Measurements from ENCODE around the gene CHN1. TPM values are rescaled to one million over a fixed set of nuclear protein-coding genes. Genes with fewer than 3 reads are reported as not detected.

CHN1 gene
- total RNA-seq, 1 donor from 2014 or later = 14.2 TPM

DNA sequence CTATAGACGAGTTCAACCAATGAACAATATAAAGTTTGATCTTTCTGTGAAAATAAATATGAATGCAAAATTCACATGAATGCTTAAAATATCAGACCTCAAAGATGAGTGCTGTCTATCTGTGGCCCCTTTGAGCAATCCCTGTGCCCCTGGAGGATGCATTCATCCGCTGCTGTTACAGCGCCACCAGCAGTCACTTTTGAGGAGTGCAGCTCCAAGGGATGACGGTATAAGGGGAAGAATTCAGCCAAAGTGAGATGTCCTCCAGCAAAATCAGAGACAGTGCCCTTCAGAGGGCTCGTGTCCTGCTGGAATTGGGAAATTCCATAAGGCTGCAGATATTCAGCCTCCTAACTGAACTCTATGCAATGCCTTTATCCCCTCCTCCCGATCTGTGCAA is 229.0 kb downstream of the CHN1 start:
- Histone ChIP-seq H3K27ac (replicated peaks) (no peak overlapping the region), H3K9me3 (replicated peaks) (no peaks in the 10 kb centered on the region), H3K36me3 (no peaks in the 10 kb centered on the region), H3K27me3 (ENCODE audit: low read depth) (no peaks in the 10 kb centered on the region), H3K4me1 (peaks cover 22% of the 10 kb centered on the region), H3K4me3 (no peak overlapping the region)
- intact Hi-C loops (cut with micrococcal nuclease) = no loop called here
- TF ChIP-seq, protein P1, sequence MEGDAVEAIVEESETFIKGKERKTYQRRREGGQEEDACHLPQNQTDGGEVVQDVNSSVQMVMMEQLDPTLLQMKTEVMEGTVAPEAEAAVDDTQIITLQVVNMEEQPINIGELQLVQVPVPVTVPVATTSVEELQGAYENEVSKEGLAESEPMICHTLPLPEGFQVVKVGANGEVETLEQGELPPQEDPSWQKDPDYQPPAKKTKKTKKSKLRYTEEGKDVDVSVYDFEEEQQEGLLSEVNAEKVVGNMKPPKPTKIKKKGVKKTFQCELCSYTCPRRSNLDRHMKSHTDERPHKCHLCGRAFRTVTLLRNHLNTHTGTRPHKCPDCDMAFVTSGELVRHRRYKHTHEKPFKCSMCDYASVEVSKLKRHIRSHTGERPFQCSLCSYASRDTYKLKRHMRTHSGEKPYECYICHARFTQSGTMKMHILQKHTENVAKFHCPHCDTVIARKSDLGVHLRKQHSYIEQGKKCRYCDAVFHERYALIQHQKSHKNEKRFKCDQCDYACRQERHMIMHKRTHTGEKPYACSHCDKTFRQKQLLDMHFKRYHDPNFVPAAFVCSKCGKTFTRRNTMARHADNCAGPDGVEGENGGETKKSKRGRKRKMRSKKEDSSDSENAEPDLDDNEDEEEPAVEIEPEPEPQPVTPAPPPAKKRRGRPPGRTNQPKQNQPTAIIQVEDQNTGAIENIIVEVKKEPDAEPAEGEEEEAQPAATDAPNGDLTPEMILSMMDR (IDR thresholded peaks at IDR 0.05; ENCODE audit: borderline replicate concordance) = no peak
- no peak for DNase-seq

DNA sequence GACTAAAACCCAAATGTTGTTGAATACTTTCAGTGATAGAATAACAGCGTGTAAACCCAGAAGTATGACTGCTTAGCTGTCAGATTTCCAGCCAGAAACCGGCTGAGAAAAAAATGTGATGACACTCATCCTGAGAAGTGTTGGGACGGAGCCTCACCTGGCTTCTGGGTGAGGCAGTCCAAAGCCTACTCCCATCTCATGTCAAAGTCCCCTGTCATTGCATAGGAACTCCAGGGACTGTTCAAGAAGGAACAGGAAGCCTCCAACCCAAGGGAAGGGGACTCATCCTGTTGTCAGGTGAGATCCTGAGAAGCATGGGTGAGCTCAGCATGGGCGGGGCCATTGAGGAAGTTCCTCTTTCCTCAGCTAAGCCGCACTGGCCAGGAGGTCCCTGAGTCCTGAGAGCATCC is 229.6 kb downstream of the CHN1 start:
- DNase-seq = no peak
- Histone ChIP-seq H3K9me3 (replicated peaks) (no peaks in the 10 kb centered on the region), H3K27me3 (ENCODE audit: low read depth) (no peaks in the 10 kb centered on the region), H3K27ac (replicated peaks) (no peak overlapping the region), H3K36me3 (no peaks in the 10 kb centered on the region), H3K4me1 (peaks cover 22% of the 10 kb centered on the region), H3K4me3 (no peak overlapping the region)
- TF ChIP-seq, protein P1 (IDR thresholded peaks at IDR 0.05; ENCODE audit: borderline replicate concordance) = no peak
- intact Hi-C loops (cut with micrococcal nuclease) = no loop called here

DNA sequence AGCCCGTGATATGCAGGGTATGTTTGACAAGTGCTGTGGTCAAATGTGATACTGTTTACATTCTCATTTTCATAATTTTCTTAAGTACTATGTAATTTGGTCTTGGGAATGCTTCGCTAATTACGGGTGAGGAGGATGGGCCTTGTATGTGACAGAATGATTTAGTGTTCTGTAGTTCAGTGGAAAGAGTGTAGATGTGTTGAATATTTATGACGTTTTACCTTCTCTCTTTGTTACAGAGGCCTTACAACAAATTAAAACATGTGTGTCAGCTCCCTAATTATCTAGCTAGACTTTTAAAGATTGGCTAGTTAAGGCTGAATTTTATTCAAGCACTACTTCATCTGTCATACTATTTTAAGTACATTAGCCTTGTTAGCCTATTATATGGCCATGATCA is 230.3 kb downstream of the CHN1 start:
- TF ChIP-seq, protein P1 (IDR thresholded peaks at IDR 0.05; ENCODE audit: borderline replicate concordance) = no peak
- Histone ChIP-seq H3K9me3 (replicated peaks) (no peaks in the 10 kb centered on the region), H3K36me3 (no peaks in the 10 kb centered on the region), H3K27ac (replicated peaks) (no peak overlapping the region), H3K4me1 (peaks cover 22% of the 10 kb centered on the region), H3K4me3 (no peak overlapping the region), H3K27me3 (ENCODE audit: low read depth) (no peaks in the 10 kb centered on the region)
- DNase-seq = no peak
- intact Hi-C loops (cut with micrococcal nuclease) = loop anchor here (5.0 kb wide), 1 partner anchor 212 kb away; no protein-coding TSS in a partner anchor

DNA sequence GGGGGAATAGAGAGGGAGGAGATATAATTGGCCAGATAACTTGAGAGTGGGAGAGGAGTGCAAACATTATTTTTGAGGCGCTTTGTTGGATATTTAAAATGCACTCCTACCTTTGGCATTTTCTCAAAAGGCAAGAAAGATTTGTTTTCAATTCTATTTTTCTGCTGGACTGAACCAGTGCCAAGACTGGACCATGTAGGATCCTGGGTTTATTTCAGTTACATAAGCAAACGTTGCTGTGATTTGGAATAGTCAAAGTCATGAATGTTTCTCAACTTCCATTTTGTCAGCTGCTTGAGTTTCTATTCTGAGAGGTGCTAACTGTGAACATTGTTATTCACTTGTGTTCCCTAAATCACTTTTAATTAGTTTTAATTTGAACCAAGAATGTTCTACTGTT is 232.0 kb downstream of the CHN1 start:
- H3K27me3 ChIP-seq (ENCODE audit: low read depth) = no peaks in the 10 kb centered on the region
- no peaks in the 10 kb centered on the region for H3K36me3 ChIP-seq
- H3K27ac ChIP-seq (replicated peaks) = no peak overlapping the region
- peaks cover 14% of the 10 kb centered on the region for H3K4me1 ChIP-seq
- no peaks in the 10 kb centered on the region for H3K9me3 ChIP-seq (replicated peaks)
- intact Hi-C loops (cut with micrococcal nuclease) = loop anchor here (5.0 kb wide), 1 partner anchor 214 kb away; no protein-coding TSS in a partner anchor
- H3K4me3 ChIP-seq = no peak overlapping the region
- no peak for DNase-seq
- TF ChIP-seq, protein P1 (IDR thresholded peaks at IDR 0.05; ENCODE audit: borderline replicate concordance) = no peak

DNA sequence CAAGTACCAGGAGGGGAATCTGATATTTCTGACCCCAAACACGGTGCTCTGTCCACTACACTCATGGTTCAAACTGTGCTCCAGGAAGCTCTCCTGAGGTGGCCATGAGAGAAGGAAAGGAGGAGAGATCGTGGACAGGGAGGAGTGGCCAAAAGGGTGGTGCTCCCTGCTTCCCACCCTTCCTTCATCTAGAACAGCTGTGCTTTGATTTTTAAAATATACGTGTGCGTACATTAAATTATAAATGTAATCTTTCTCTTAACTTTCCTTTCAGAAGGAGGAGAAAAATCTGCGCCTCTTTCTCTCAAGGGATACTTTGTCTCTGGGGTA is 232.7 kb downstream of the CHN1 start:
- TF ChIP-seq, protein P1 (IDR thresholded peaks at IDR 0.05; ENCODE audit: borderline replicate concordance) = no peak
- Histone ChIP-seq H3K4me1 (peaks cover 13% of the 10 kb centered on the region), H3K27ac (replicated peaks) (no peak overlapping the region), H3K9me3 (replicated peaks) (no peaks in the 10 kb centered on the region), H3K36me3 (no peaks in the 10 kb centered on the region), H3K4me3 (peak overlapping the region; percentile 37), H3K27me3 (ENCODE audit: low read depth) (no peaks in the 10 kb centered on the region)
- intact Hi-C loops (cut with micrococcal nuclease) = loop anchor here (5.0 kb wide), 1 partner anchor 215 kb away; no protein-coding TSS in a partner anchor
- no peak for DNase-seq

Measured in left ventricle myocardium inferior (tissue), 1 donor.